ENCODE results near the gene HS6ST1. TPM values are rescaled to one million over a fixed set of nuclear protein-coding genes. Genes with fewer than 3 reads are reported as not detected.

Gene HS6ST1
- total RNA-seq, 2 experiments from 2014 or later: 7.1 to 8.7 TPM

GRCh38 chr2:128315122-128315828, 3.4 kb downstream of the HS6ST1 start:
- H3K4me1 Mint-ChIP-seq (ENCODE audit: low read depth): peaks cover 38% of the 10 kb centered on the region
- POLR2A ChIA-PET: no interaction called here

GRCh38 chr2:128314348-128315121, 4.1 kb downstream of the HS6ST1 start:
- DNase-seq (peak in 5 of 14 experiments; percentile 0 to 28 (median 2)), ATAC-seq (ENCODE audit: poor library complexity) (no peak)
- POLR2A ChIA-PET: no interaction called here
- H3K4me1 ChIP-seq (ENCODE audit: insufficient read depth, low read length): peaks cover 37% of the 10 kb centered on the region
- intact Hi-C loops (cut with DNase I, micrococcal nuclease): no loop called here
- H3K36me3 Mint-ChIP-seq (ENCODE audit: low read depth): no peaks in the 10 kb centered on the region
- peaks cover 3% of the 10 kb centered on the region for H3K36me3 ChIP-seq (ENCODE audit: insufficient read depth, low read length)
- H3K9me3 ChIP-seq (ENCODE audit: control insufficient read depth in 1 of 2, insufficient read depth in 1 of 2, low read length in 2 of 2): no peaks in the 10 kb centered on the region
- CTCF ChIA-PET: no interaction called here
- peaks cover 38% of the 10 kb centered on the region for H3K4me1 Mint-ChIP-seq (ENCODE audit: low read depth)
- peak overlapping the region; percentile 79 for H3K4me3 Mint-ChIP-seq
- no peak for TF ChIP-seq CTCF (IDR thresholded peaks at IDR 0.05)
- H3K4me3 ChIP-seq (ENCODE audit: low read length): no peak overlapping the region
- H3K9me3 Mint-ChIP-seq: no peaks in the 10 kb centered on the region
- no peaks in the 10 kb centered on the region for H3K27me3 Mint-ChIP-seq
- H3K27me3 ChIP-seq (ENCODE audit: control insufficient read depth in 1 of 2, insufficient read depth in 2 of 2, low read length in 2 of 2): no peaks in the 10 kb centered on the region
- H3K27ac Mint-ChIP-seq: no peak overlapping the region
- no peak overlapping the region for H3K27ac ChIP-seq (ENCODE audit: low read depth in 1 of 2, low read length in 2 of 2)

More at GRCh38 chr2:128315122-128315828, 3.4 kb downstream of the HS6ST1 start:
- Mint-ChIP-seq H3K27me3 (no peaks in the 10 kb centered on the region), H3K36me3 (ENCODE audit: low read depth) (no peaks in the 10 kb centered on the region), H3K27ac (no peak overlapping the region), H3K9me3 (no peaks in the 10 kb centered on the region), H3K4me3 (peak overlapping the region; percentile 79)
- Histone ChIP-seq H3K4me1 (ENCODE audit: insufficient read depth, low read length) (peaks cover 37% of the 10 kb centered on the region), H3K9me3 (ENCODE audit: control insufficient read depth in 1 of 2, insufficient read depth in 1 of 2, low read length in 2 of 2) (no peaks in the 10 kb centered on the region), H3K27ac (ENCODE audit: low read depth in 1 of 2, low read length in 2 of 2) (no peak overlapping the region), H3K36me3 (ENCODE audit: insufficient read depth, low read length) (peaks cover 3% of the 10 kb centered on the region), H3K27me3 (ENCODE audit: control insufficient read depth in 1 of 2, insufficient read depth in 2 of 2, low read length in 2 of 2) (no peaks in the 10 kb centered on the region), H3K4me3 (ENCODE audit: low read length) (no peak overlapping the region)
- TF ChIP-seq CTCF (IDR thresholded peaks at IDR 0.05): no peak
- intact Hi-C loops (cut with DNase I, micrococcal nuclease): no loop called here
- DNase-seq (peak in 5 of 14 experiments; percentile 1 to 21 (median 5)), ATAC-seq (ENCODE audit: poor library complexity) (no peak)
- CTCF ChIA-PET: no interaction called here

GRCh38 chr2:128313931-128314347, 4.7 kb downstream of the HS6ST1 start:
- ChIA-PET CTCF (no interaction called here), POLR2A (no interaction called here)
- DNase-seq: peak in 3 of 14 experiments; percentile 1 to 8 (median 3)
- no peak overlapping the region for H3K4me3 ChIP-seq (ENCODE audit: low read length)
- no peaks in the 10 kb centered on the region for H3K36me3 Mint-ChIP-seq (ENCODE audit: low read depth)
- no peak for TF ChIP-seq CTCF (IDR thresholded peaks at IDR 0.05)
- H3K9me3 ChIP-seq (ENCODE audit: control insufficient read depth in 1 of 2, insufficient read depth in 1 of 2, low read length in 2 of 2): no peaks in the 10 kb centered on the region
- H3K36me3 ChIP-seq (ENCODE audit: insufficient read depth, low read length): peaks cover 3% of the 10 kb centered on the region
- no peak overlapping the region for H3K27ac Mint-ChIP-seq
- peaks cover 38% of the 10 kb centered on the region for H3K4me1 Mint-ChIP-seq (ENCODE audit: low read depth)
- H3K27me3 ChIP-seq (ENCODE audit: control insufficient read depth in 1 of 2, insufficient read depth in 2 of 2, low read length in 2 of 2): no peaks in the 10 kb centered on the region
- no peak for ATAC-seq (ENCODE audit: poor library complexity)
- intact Hi-C loops (cut with DNase I, micrococcal nuclease): no loop called here
- H3K9me3 Mint-ChIP-seq: no peaks in the 10 kb centered on the region
- H3K27me3 Mint-ChIP-seq: no peaks in the 10 kb centered on the region
- H3K27ac ChIP-seq (ENCODE audit: low read depth in 1 of 2, low read length in 2 of 2): no peak overlapping the region
- H3K4me3 Mint-ChIP-seq: peak overlapping the region; percentile 62
- H3K4me1 ChIP-seq (ENCODE audit: insufficient read depth, low read length): peaks cover 31% of the 10 kb centered on the region
